T-helper 1 cell treated with Interleukin-12 subunit alpha and Interleukin-12 subunit beta and Interleukin-4 antibody, amounts not matched to agents 30 μg/mL and 1 μg/mL, for 36 hours (primary cell): ENCODE results near the gene RAB35.

Experiments
- H3K27ac Mint-ChIP-seq: one replicate; pipeline ENCODE4 v1.8.0; 2021; ENCODE audit warnings: mild to moderate bottlenecking, mixed read lengths
- H3K27me3 Mint-ChIP-seq: one replicate; pipeline ENCODE4 v1.8.0; 2021; ENCODE audit warnings: low read depth, mixed read lengths
- H3K36me3 Mint-ChIP-seq: one replicate; pipeline ENCODE4 v1.8.0; 2021; ENCODE audit warnings: low read depth, mixed read lengths
- H3K4me1 Mint-ChIP-seq: one replicate; pipeline ENCODE4 v1.8.0; 2021; ENCODE audit warnings: low read depth, mixed read lengths
- H3K4me3 Mint-ChIP-seq: one replicate; pipeline ENCODE4 v1.8.0; 2021; ENCODE audit warnings: mild to moderate bottlenecking, moderate library complexity, mixed read lengths
- H3K9me3 Mint-ChIP-seq: one replicate; pipeline ENCODE4 v1.8.0; 2021; ENCODE audit warnings: mixed read lengths

The RAB35 gene

DNA sequence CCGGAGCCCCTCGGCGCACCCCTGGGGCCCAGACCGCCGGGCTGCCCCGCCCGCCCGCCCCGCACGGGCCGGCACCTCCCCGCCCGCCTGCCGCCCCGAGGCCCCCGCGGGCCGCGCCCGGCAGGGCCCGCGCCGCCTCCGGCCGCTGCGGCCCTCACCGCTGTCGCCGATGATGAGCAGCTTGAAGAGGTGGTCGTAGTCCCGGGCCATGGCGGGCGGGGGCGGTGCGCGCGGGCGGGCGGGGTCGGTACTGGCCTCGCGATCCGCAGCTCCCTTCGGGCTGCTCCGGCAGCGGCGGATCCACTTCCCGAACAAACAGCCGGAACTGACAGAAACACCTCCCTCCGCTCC is at the start of gene RAB35:
Gene RAB35 (minus strand): TSS at position 313 of the 351 bp plus-strand sequence. CDS start 103 bp downstream, at position 210.
- Mint-ChIP-seq H3K4me1 (peaks cover 68% of the 10 kb centered on the region), H3K27ac (peak within 1 kb of the TSS; percentile 94), H3K36me3 (peaks cover 25% of the 10 kb centered on the region), H3K9me3 (no peaks in the 10 kb centered on the region), H3K27me3 (no peaks in the 10 kb centered on the region), H3K4me3 (peak within 1 kb of the TSS; percentile 94)

DNA sequence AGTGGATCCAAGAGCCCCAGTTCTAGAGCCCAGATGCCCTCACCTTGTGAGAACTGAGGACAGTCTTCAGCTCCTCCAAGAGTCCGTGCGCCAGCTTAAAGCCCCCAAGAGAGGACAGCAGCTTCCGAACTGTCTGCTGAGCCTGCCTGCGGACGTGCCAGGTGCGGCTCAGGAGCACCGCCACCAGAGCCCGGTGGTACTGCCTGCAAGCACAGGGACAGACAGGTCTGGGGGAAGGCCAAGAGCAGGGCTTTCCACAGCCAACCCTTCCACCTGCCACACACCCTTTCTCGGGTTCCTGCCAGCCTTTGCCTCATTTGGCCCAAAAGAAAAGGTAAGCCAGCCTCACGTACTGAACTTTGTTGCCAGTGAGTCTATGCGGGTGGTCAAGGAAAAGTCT is 47.7 kb upstream of the RAB35 start:
- H3K4me3 Mint-ChIP-seq, result no peak overlapping the region
- H3K36me3 Mint-ChIP-seq, result peaks cover 50% of the 10 kb centered on the region
- H3K9me3 Mint-ChIP-seq, result no peaks in the 10 kb centered on the region
- no peaks in the 10 kb centered on the region for H3K27me3 Mint-ChIP-seq
- H3K27ac Mint-ChIP-seq, result no peak overlapping the region
- H3K4me1 Mint-ChIP-seq, result no peaks in the 10 kb centered on the region

DNA sequence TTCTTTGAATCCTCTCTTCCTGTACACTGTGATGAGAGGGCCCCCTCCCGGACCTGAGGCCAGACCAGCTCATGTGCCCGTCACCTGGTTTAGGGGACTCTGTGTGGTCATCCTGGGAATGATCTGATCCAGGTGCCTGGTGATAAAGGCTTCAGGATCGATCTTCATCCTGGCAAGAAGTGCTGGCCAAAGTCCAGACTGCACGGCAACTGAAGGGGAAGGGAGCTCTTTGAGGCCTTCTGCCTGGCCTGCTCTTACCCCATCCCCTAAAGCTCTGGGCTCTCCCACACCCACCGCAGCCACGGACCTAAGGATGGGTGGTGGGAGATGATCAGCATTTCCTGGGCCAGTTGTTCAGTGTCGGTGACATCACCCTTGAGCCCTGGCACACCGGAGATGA is 46.2 kb upstream of the RAB35 start:
- Mint-ChIP-seq H3K4me3 (no peak overlapping the region), H3K27me3 (no peaks in the 10 kb centered on the region), H3K4me1 (no peaks in the 10 kb centered on the region), H3K9me3 (no peaks in the 10 kb centered on the region), H3K27ac (no peak overlapping the region), H3K36me3 (peaks cover 45% of the 10 kb centered on the region)

DNA sequence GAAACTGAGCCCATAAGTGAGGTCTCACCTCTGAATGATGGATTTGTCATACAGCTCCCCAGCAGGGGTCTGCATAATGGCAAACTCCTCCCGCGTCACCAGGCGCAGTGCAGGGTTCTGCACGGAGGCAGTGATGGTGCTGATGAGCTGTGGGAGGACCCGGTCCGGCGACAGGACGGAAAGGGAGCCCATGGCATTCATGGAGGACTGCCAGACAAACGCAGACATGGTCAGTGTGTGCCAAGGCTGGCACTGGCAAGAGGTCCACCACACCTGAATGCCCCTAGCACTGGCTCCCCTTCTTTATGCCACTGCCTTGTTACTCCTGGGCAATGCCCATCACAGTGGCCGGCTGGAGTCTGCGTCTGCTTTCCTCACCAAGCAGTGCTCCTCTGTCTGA is 45.3 kb upstream of the RAB35 start:
- H3K9me3 Mint-ChIP-seq, result no peaks in the 10 kb centered on the region
- peaks cover 48% of the 10 kb centered on the region for H3K36me3 Mint-ChIP-seq
- no peak overlapping the region for H3K27ac Mint-ChIP-seq
- H3K27me3 Mint-ChIP-seq, result no peaks in the 10 kb centered on the region
- peaks cover 3% of the 10 kb centered on the region for H3K4me1 Mint-ChIP-seq
- no peak overlapping the region for H3K4me3 Mint-ChIP-seq

DNA sequence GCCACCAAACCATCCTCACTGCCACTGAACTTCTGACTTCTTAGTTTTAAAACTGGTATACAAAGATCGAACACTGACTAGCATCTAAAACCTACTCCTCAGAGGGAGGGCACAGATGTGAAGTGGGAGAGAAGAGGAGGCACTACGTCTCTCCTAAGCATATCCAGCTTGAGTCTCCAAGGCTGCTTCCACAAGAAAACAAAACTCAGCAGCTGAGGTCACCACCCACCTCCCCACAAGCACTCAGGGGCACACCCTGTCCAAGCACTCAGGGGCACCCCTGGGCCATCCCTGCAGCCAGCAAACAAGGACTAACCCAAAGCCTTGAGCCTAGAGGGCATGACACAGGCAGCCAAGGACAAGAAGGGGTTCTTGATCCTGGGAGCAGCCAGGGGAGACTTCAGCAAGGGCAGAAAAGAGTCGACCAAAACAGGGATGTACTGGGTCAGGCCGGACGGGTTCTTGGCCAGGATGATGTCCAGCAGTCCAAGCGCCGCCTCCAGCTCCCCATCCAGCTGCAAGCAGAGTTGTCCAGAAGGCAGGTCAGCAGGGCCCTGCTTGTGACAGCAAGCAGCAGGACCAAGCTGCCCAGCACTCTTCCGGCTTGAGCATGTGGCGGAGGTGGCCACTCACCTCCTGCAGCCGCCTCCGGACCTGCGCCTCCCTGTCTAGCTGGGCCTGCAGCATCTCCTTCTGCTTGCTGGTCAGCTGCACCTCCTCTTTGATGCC is 43.1 kb upstream of the RAB35 start:
- peaks cover 61% of the 10 kb centered on the region for H3K36me3 Mint-ChIP-seq
- H3K9me3 Mint-ChIP-seq, result no peaks in the 10 kb centered on the region
- H3K27ac Mint-ChIP-seq, result no peak overlapping the region
- no peaks in the 10 kb centered on the region for H3K27me3 Mint-ChIP-seq
- no peak overlapping the region for H3K4me3 Mint-ChIP-seq
- H3K4me1 Mint-ChIP-seq, result peaks cover 3% of the 10 kb centered on the region

DNA sequence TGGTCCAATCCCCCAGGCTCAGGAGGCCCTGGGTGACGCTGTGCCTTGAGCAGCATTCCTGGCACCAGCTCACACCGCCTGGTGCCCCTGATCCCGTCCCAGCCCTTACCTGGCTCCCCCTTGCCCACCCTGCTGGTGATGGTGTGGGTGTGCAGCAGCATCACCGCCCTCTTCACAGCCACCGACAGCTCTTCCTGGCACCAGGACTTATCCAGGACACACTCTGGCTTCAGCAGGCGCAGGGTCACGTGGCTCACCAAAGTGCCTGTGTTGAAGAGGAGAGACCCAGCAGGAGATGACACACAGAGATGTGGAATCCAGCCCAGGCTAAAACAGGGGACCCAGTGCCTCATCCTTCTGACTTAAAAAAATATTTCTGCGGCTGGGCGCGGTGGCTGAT is 41.8 kb upstream of the RAB35 start:
- Mint-ChIP-seq H3K27me3 (no peaks in the 10 kb centered on the region), H3K27ac (no peak overlapping the region)

DNA sequence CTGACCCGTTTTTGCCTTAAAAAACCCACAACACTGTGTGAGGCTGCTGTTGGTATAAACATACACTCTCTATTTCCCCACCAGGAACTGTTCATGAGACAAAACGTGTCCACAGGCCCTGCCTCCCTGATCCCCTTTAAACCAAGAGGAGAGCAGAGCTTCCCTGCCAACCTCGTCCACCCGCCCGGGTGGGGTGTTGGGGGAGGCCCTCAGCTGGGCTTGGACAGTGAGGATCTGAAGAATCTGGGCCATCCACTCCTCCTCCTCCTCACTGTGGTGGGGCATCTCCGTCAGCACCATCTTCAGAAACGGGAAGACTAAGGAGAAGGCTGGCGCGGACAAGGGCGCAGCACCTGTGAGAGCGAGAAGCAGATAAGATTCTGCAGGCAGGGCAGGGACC is 41.1 kb upstream of the RAB35 start:
- Mint-ChIP-seq H3K27me3 (no peaks in the 10 kb centered on the region), H3K4me1 (peaks cover 3% of the 10 kb centered on the region), H3K4me3 (no peak overlapping the region), H3K9me3 (no peaks in the 10 kb centered on the region), H3K27ac (no peak overlapping the region), H3K36me3 (peaks cover 57% of the 10 kb centered on the region)

More for the DNA sequence above, 41.8 kb upstream of the RAB35 start:
- Mint-ChIP-seq H3K36me3 (peaks cover 59% of the 10 kb centered on the region), H3K4me1 (peaks cover 3% of the 10 kb centered on the region), H3K9me3 (no peaks in the 10 kb centered on the region), H3K4me3 (no peak overlapping the region)

DNA sequence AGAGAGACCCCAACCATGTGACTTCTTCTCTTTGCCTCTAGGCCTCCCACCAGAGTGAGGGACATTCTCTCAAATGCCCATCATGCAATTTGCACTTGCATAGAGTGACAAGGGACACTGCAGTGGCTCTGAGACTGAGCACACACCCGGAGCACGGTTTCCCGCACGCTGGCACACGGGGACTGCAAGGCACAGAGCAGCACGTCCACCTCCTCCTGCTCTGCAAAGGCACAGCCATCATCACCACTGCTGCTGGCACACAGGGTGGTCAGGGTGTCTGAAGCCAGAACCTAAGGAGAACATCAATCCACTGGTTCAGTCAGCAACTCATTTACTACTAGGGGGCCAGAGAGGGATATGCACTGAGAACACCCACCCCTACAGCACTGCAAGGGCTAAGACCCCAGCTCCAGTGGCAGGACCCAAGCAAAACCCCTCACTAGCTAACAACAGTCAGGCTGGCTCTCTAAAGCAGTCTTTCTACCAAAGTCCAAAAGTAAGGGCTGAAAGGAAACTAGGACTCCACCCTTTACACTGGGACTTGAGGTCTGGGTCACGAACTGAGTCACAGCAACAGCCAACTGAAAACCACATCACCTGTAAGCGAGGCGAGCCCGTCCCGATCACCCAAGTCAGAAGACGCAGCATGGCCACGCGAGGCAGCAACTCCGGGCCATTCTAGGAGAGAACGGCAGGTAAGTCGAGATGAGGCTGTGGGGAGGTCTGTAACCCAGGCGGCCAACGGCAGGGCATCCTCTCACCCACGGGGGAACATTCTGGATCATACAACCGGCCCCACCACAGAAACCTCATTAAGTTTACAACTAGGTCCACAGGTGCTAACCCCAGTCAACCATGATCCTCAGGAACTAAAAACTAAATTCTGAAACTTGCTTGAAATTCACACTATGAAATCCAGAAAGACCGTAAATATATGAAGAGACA is 40.0 kb upstream of the RAB35 start:
- peak overlapping the region; percentile 26 for H3K27ac Mint-ChIP-seq
- no peaks in the 10 kb centered on the region for H3K27me3 Mint-ChIP-seq
- H3K36me3 Mint-ChIP-seq, result peaks cover 49% of the 10 kb centered on the region

DNA sequence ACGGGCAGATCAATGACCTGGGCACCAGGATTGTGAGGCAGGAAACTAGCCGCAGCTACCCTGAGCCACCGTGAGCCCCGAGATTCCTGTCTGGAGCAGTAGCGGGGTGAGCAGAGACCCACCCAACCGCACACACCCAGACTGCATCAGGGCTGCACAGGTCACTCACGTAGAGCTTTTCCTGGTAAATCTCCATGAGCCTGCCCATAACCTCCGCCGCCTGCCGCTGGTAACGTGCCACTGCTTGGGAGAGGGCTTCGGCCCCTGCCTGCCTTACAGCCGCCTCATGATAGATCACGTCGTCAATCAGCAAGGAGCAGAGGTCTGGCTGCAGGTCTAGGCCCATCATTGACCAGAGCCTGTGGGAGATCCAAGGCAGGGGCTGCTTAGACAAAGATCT is 38.5 kb upstream of the RAB35 start:
- no peaks in the 10 kb centered on the region for H3K27me3 Mint-ChIP-seq
- H3K9me3 Mint-ChIP-seq, result no peaks in the 10 kb centered on the region
- H3K27ac Mint-ChIP-seq, result no peak overlapping the region
- peaks cover 36% of the 10 kb centered on the region for H3K36me3 Mint-ChIP-seq
- no peak overlapping the region for H3K4me3 Mint-ChIP-seq
- peaks cover 3% of the 10 kb centered on the region for H3K4me1 Mint-ChIP-seq

More for the DNA sequence above, 40.0 kb upstream of the RAB35 start:
- Mint-ChIP-seq H3K9me3 (no peaks in the 10 kb centered on the region), H3K4me1 (peaks cover 3% of the 10 kb centered on the region), H3K4me3 (no peak overlapping the region)

DNA sequence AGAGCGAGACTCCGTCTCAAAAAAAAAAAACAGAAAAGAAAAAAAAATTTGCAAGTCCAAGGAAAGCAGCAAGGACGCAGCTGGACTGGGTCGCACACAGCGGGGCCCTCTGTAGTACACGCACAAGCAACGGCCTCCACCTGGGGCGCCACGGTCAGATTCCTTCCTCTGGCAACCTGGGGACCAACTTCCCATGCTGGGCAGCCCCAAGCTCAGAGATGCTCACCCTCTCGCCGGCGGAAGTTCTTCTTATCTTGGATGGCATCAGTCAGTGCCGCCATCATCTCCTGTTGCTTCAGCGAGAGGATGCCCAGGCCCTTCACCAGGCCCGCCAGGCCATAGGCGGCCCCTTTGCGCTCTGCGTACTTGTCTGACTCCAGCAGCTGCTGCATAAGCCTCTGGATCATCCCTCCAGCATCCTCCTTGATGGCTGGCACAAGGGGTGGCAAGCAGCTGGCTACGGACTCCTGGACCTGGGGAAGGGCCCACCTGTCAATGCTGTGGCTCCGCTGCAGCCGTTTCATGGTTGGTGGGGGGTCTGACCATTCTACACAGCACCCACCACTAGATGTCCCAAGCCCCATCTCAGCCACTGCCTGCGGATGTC is 34.5 kb upstream of the RAB35 start:
- no peak overlapping the region for H3K4me3 Mint-ChIP-seq
- H3K4me1 Mint-ChIP-seq, result no peaks in the 10 kb centered on the region
- no peaks in the 10 kb centered on the region for H3K27me3 Mint-ChIP-seq
- H3K36me3 Mint-ChIP-seq, result peaks cover 28% of the 10 kb centered on the region
- no peak overlapping the region for H3K27ac Mint-ChIP-seq
- H3K9me3 Mint-ChIP-seq, result no peaks in the 10 kb centered on the region

DNA sequence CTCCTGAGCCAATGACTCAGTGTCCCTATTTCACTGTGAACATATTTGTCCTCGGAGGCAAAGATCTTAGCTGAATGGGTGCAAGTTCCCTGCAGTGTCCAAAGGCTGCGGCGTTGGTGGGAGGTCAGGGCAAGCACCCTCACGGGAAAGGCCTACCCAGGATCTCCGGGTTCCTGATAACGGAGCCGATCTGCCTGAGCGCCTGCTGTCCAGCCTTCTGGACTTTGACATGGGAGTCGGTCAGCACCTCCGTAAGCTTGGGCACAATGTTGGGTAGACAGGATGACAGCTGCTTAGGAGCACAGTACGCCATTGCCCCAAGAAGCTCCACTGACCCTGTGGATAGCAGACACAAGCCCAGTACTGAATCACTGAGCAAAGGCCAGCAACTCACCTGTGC is 31.5 kb upstream of the RAB35 start:
- Mint-ChIP-seq H3K27me3 (no peaks in the 10 kb centered on the region), H3K9me3 (no peaks in the 10 kb centered on the region), H3K4me3 (no peak overlapping the region), H3K36me3 (peaks cover 30% of the 10 kb centered on the region), H3K27ac (no peak overlapping the region), H3K4me1 (no peaks in the 10 kb centered on the region)

DNA sequence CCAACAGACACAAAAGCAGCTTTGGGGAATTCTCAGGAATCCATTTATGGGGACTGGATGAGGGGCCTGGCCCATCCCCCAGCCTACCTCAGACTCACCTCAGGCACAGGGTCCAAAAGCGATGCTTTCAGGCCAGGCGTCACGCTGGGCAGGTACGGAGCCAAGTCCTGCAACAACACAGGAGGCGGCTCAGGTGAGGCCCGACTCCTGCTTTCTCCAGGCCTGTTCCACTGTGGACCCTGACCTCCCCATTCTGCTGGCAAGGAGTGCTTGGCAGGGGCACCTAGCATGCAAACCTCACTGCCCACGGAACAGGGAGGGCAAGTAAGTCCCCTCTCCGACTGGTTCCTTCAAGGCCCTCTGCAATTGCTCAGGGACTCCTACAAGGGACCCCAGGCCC is 28.6 kb upstream of the RAB35 start:
- Mint-ChIP-seq H3K36me3 (peaks cover 51% of the 10 kb centered on the region), H3K9me3 (no peaks in the 10 kb centered on the region), H3K27ac (no peak overlapping the region), H3K4me3 (no peak overlapping the region), H3K27me3 (no peaks in the 10 kb centered on the region), H3K4me1 (no peaks in the 10 kb centered on the region)

DNA sequence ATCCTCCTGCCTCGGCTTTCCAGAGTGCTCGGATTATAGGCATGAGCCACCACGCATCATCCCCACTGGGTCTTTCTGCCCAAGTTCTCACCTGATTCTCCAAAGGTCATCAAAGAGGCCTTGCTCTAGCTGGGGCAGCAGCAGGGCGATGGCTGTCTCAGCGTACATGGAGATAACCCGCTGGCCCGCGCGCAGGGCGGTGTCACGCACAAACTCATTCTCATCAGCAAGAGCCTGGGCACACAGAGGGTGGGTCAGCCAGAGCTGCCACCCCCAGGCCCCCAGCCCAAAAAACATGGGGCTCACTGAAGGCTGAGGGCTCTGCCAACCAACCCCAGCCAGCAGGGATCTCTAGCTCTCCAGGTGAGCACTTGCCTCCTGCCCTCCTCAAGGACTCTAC is 27.7 kb upstream of the RAB35 start:
- no peak overlapping the region for H3K27ac Mint-ChIP-seq
- H3K27me3 Mint-ChIP-seq, result no peaks in the 10 kb centered on the region
- H3K4me1 Mint-ChIP-seq, result no peaks in the 10 kb centered on the region
- H3K4me3 Mint-ChIP-seq, result no peak overlapping the region
- H3K9me3 Mint-ChIP-seq, result no peaks in the 10 kb centered on the region
- peaks cover 59% of the 10 kb centered on the region for H3K36me3 Mint-ChIP-seq

DNA sequence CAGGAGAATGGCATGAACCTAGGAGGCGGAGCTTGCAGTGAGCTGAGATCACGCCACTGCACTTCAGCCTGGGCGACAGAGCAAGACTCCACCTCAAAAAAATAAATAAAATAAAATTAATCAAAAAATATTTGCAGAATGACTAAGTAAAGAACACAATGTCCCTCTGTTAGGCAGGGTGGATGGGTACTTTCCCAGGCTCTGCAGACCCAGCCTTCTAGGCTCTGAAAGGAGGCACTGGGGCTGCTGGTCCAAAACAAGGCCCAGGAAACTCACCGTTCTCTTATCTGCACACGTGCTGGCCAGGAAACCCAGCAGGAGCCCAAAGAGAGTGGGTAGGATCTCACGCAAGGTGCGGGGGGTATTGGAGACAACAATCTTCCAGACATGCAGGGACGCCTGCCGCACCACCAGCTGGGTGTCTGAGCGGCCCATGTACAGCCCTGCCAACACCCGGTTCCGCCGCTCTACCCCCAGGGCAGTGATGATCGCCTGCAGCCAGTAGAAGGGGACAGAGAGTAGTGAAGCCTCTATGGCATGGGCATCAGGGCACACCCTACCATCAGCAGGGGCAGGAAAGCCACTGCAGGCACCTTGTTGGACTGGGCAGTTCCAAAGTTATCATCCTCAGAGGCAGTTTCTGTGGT is 25.8 kb upstream of the RAB35 start:
- Mint-ChIP-seq H3K4me1 (no peaks in the 10 kb centered on the region), H3K9me3 (no peaks in the 10 kb centered on the region), H3K4me3 (no peak overlapping the region), H3K27ac (no peak overlapping the region), H3K27me3 (no peaks in the 10 kb centered on the region), H3K36me3 (peaks cover 49% of the 10 kb centered on the region)
